Thyroid gland (tissue), 4 donors: Measurements from ENCODE around the gene EXOC4. TPM values are rescaled to one million over a fixed set of nuclear protein-coding genes. Genes with fewer than 3 reads are reported as not detected.

ENCODE experiments used
- DNase-seq, 2 donors: peaks; one replicate each; pipeline ENCODE4 v3.0.0-alpha.2; 2019
- H3K27ac ChIP-seq, 3 donors: fragments of 200-600 bp; sonication (generic); 1 replicate in 2 of 3; 2 replicates in 1 of 3; pipeline ENCODE4 v1.5.1; 2016 to 2019; ENCODE audit warnings: mild to moderate bottlenecking in 1 of 3, moderate library complexity in 1 of 3
- H3K27me3 ChIP-seq: fragments of 200-600 bp; sonication (generic); one replicate; pipeline ENCODE4 v1.5.1; 2019
- H3K36me3 ChIP-seq, 2 donors: fragments of 200-600 bp; sonication (generic); one replicate each; pipeline ENCODE4 v1.5.1; 2016 to 2019
- H3K4me1 ChIP-seq, 2 donors: fragments of 200-600 bp; sonication (generic); one replicate each; pipeline ENCODE4 v1.5.1; 2017 to 2019
- H3K4me3 ChIP-seq, 3 donors: fragments of 200-600 bp; sonication (generic); replicated peaks in 1 of 3; 1 replicate in 2 of 3; 2 replicates in 1 of 3; pipeline ENCODE4 v1.5.1; 2016; ENCODE audit warnings: mild to moderate bottlenecking in 1 of 3
- H3K9me3 ChIP-seq: fragments of 200-600 bp; sonication (generic); one replicate; pipeline ENCODE4 v1.5.1; 2017
- CTCF ChIP-seq, 6 experiments: fragments of 200-600 bp in 3 of 6; fragments of 450-650 bp in 3 of 6; sonication (generic) in 3 of 6; IDR thresholded peaks; one replicate each; pipeline ENCODE4 v1.5.1; 2016 to 2019; ENCODE audit warnings: antibody characterized with exemption in 6 of 6, mild to moderate bottlenecking in 2 of 6, inconsistent platforms in 1 of 6, moderate library complexity in 1 of 6
- POLR2A ChIP-seq, 2 donors: fragments of 450-650 bp; IDR thresholded peaks; one replicate each; pipeline ENCODE4 v1.6.1; 2017; ENCODE audit warnings: antibody characterized with exemption in 2 of 2, mild to moderate bottlenecking in 2 of 2, moderate library complexity in 1 of 2
- WGBS, 2 donors: methylation state at CpG; one replicate each; pipeline ENCODE4 v1.1.5; 2017; 5-methylcytosine and 5-hydroxymethylcytosine counted together
- intact Hi-C: fragments of 100-400 bp; cut with DNase I; formaldehyde crosslinking; loops from one replicate; pipeline ENCODE4 v1.15.1; 2023
- total RNA-seq, 4 donors: library from RNA; depleted of rRNA; stranded (reverse); fragments of >200 nt; gene quantifications; one replicate each; pipeline ENCODE4 v1.2.3, GENCODE V29; 2016

The EXOC4 gene
- total RNA-seq, 4 donors from 2014 or later, result 74.0 to 116 (median 107) TPM

- H3K36me3 ChIP-seq, result no peaks in the 10 kb centered on the region
- no peak overlapping the region for H3K27ac ChIP-seq
- peaks cover 0 to 6% of the 10 kb centered on the region in 2 donors for H3K4me1 ChIP-seq
- H3K4me3 ChIP-seq, result no peak overlapping the region
- DNase-seq, result no peak
- no peaks in the 10 kb centered on the region for H3K9me3 ChIP-seq
- TF ChIP-seq POLR2A (IDR thresholded peaks at IDR 0.05) (no peak), CTCF (IDR thresholded peaks at IDR 0.05) (no peak)
- 88 to 91% methylated on average over 5 of the region's 5 CpGs for WGBS, 2 donors
- H3K27me3 ChIP-seq, result no peaks in the 10 kb centered on the region
- intact Hi-C loops, result no loop called here
These were observed 597.8 kb downstream of the EXOC4 start for GRCh38 chr7:133850497-133851280.

- no peak for DNase-seq
- 90 to 91% methylated on average over 2 of the region's 2 CpGs for WGBS, 2 donors
- H3K27ac ChIP-seq, result no peak overlapping the region
- no peaks in the 10 kb centered on the region for H3K27me3 ChIP-seq
- H3K4me1 ChIP-seq, result peaks cover 0 to 6% of the 10 kb centered on the region in 2 donors
- TF ChIP-seq CTCF (IDR thresholded peaks at IDR 0.05) (no peak), POLR2A (IDR thresholded peaks at IDR 0.05) (no peak)
- no peaks in the 10 kb centered on the region for H3K9me3 ChIP-seq
- intact Hi-C loops, result no loop called here
- no peak overlapping the region for H3K4me3 ChIP-seq
- no peaks in the 10 kb centered on the region for H3K36me3 ChIP-seq
These were observed 598.5 kb downstream of the EXOC4 start for GRCh38 chr7:133851411-133851810.

- 68 to 85% methylated on average over 6 of the region's 6 CpGs for WGBS, 2 donors
- no peak overlapping the region for H3K27ac ChIP-seq
- TF ChIP-seq POLR2A (IDR thresholded peaks at IDR 0.05) (no peak), CTCF (IDR thresholded peaks at IDR 0.05) (peak in 1 of 6 experiments; percentile 28)
- H3K9me3 ChIP-seq, result no peaks in the 10 kb centered on the region
- H3K4me3 ChIP-seq, result no peak overlapping the region
- no peaks in the 10 kb centered on the region for H3K36me3 ChIP-seq
- DNase-seq, result peak; percentile 8 to 27
- peaks cover 0 to 6% of the 10 kb centered on the region in 2 donors for H3K4me1 ChIP-seq
- no peaks in the 10 kb centered on the region for H3K27me3 ChIP-seq
- intact Hi-C loops, result no loop called here
These were observed 600.9 kb downstream of the EXOC4 start for GRCh38 chr7:133853706-133854276.

- H3K27me3 ChIP-seq, result no peaks in the 10 kb centered on the region
- H3K27ac ChIP-seq, result no peak overlapping the region
- peaks cover 0 to 6% of the 10 kb centered on the region in 2 donors for H3K4me1 ChIP-seq
- H3K36me3 ChIP-seq, result no peaks in the 10 kb centered on the region
- DNase-seq, result no peak
- no peaks in the 10 kb centered on the region for H3K9me3 ChIP-seq
- TF ChIP-seq POLR2A (IDR thresholded peaks at IDR 0.05) (no peak), CTCF (IDR thresholded peaks at IDR 0.05) (peak in 2 of 6 experiments; percentile 7 to 48)
- H3K4me3 ChIP-seq, result no peak overlapping the region
- intact Hi-C loops, result no loop called here
These were observed 601.9 kb downstream of the EXOC4 start for GRCh38 chr7:133854739-133855138.
